CD4-positive, alpha-beta T cell (primary cell): Measurements from ENCODE around the gene CCNG2. TPM values are rescaled to one million over a fixed set of nuclear protein-coding genes. Genes with fewer than 3 reads are reported as not detected.

Experiments
- ATAC-seq: fragments of 200-7000 bp; cut with Tn5 transposase; one replicate; pipeline ENCODE4 v1.10.0; 2022; ENCODE audit warnings: mild to moderate bottlenecking; ENCODE audit not compliant: poor library complexity
- CTCF ChIA-PET: fragments of 350-600 bp; sonication (Branson Sonifier 250); formaldehyde crosslinking; loops from one replicate; lab custom pipeline; 2021; ENCODE audit warnings: antibody characterized with exemption, inconsistent platforms; lab: Charles Lee
- POLR2A ChIA-PET: fragments of 350-600 bp; sonication (Branson Sonifier 250); formaldehyde crosslinking; loops from one replicate; lab custom pipeline; 2021; ENCODE audit warnings: antibody characterized with exemption, inconsistent platforms; lab: Charles Lee
- DNase-seq, 14 experiments: peaks; one replicate each; pipeline ENCODE4 v3.0.0-alpha.2; 2013 to 2020; ENCODE audit warnings: mixed read lengths in 2 of 14
- H3K27ac ChIP-seq, 2 donors: one replicate each; pipeline versions ENCODE4 v1.5.1 to v1.7.0; 2013; ENCODE audit warnings: low read length in 2 of 2, low read depth in 1 of 2, mild to moderate bottlenecking in 1 of 2
- H3K27me3 ChIP-seq, 2 experiments: 1 replicate in 1 of 2; 2 replicates in 1 of 2; pipeline versions ENCODE4 v1.6.1 to v1.7.0; 2013; ENCODE audit warnings: low read length in 2 of 2, control low read depth in 1 of 2, mild to moderate bottlenecking in 1 of 2, moderate library complexity in 1 of 2; ENCODE audit not compliant: insufficient read depth in 2 of 2, control insufficient read depth in 1 of 2
- H3K36me3 ChIP-seq: one replicate; pipeline ENCODE4 v1.6.1; 2013; ENCODE audit warnings: low read length, control low read depth; ENCODE audit not compliant: insufficient read depth
- H3K4me1 ChIP-seq: one replicate; pipeline ENCODE4 v1.6.1; 2013; ENCODE audit warnings: low read length, control low read depth; ENCODE audit not compliant: insufficient read depth
- H3K4me3 ChIP-seq: one replicate; pipeline ENCODE4 v1.5.1; 2013; ENCODE audit warnings: mild to moderate bottlenecking, low read length, moderate library complexity
- H3K9me3 ChIP-seq, 2 experiments: 1 replicate in 1 of 2; 2 replicates in 1 of 2; pipeline versions ENCODE4 v1.6.1 to v1.7.0; 2013; ENCODE audit warnings: low read length in 2 of 2, mild to moderate bottlenecking in 2 of 2, control low read depth in 1 of 2, moderate library complexity in 1 of 2; ENCODE audit not compliant: control insufficient read depth in 1 of 2, insufficient read depth in 1 of 2
- H3K27ac Mint-ChIP-seq: one replicate; pipeline ENCODE4 v1.8.0; 2020; ENCODE audit warnings: mixed read lengths
- H3K27me3 Mint-ChIP-seq: one replicate; pipeline ENCODE4 v1.8.0; 2021; ENCODE audit warnings: mixed read lengths
- H3K36me3 Mint-ChIP-seq: one replicate; pipeline ENCODE4 v1.8.0; 2021; ENCODE audit warnings: low read depth, mixed read lengths
- H3K4me1 Mint-ChIP-seq: one replicate; pipeline ENCODE4 v1.8.0; 2021; ENCODE audit warnings: low read depth, mixed read lengths
- H3K4me3 Mint-ChIP-seq: one replicate; pipeline ENCODE4 v1.8.0; 2020; ENCODE audit warnings: mild to moderate bottlenecking, mixed read lengths
- H3K9me3 Mint-ChIP-seq: one replicate; pipeline ENCODE4 v1.8.0; 2020; ENCODE audit warnings: mixed read lengths
- CTCF ChIP-seq: fragments of 200-600 bp; IDR thresholded peaks from one replicate; pipeline ENCODE4 v1.8.0; 2022; ENCODE audit warnings: antibody characterized with exemption, mild to moderate bottlenecking
- intact Hi-C, 2 experiments: fragments of 100-400 bp; cut with DNase I in 1 of 2; cut with micrococcal nuclease in 1 of 2; formaldehyde crosslinking; loops; one replicate each; pipeline versions ENCODE4 v1.15.1 to v1.9.0; 2023 to 2025; cut with DNase I, micrococcal nuclease
- total RNA-seq, 174 experiments: library from RNA in 2 of 174; stranded (reverse) in 2 of 174; gene quantifications; one replicate each; pipeline ENCODE4 v1.2.3 and lab custom pipeline; 2021 to 2026

CCNG2 gene
- total RNA-seq, 2 experiments from 2014 or later = 20.6 to 21.3 TPM

DNA sequence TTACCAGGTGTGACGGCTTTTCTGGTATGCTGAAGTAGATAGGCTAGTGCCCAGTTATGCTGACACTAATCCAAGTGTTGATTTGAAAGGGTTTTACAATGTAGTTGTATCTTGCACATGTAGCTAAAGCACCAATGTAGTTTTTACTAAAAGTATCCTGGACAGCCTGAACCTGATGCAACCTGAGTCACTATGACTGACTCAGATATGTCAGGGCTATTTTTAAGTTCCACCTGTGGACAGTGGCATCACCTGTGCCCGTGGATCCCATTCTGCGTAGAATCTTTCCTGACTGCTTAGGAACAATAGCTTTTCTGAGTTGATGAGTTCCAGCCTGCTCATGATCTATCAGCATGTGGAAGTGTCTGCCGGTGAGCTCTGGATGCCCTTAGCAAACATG lies 58.1 kb downstream of the CCNG2 start:
- no peak for DNase-seq
- no peak for ATAC-seq
- H3K4me1 ChIP-seq = no peaks in the 10 kb centered on the region
- Mint-ChIP-seq H3K27me3 (no peaks in the 10 kb centered on the region), H3K36me3 (no peaks in the 10 kb centered on the region), H3K27ac (no peak overlapping the region), H3K9me3 (no peaks in the 10 kb centered on the region), H3K4me3 (no peak overlapping the region), H3K4me1 (no peaks in the 10 kb centered on the region)
- H3K9me3 ChIP-seq = no peaks in the 10 kb centered on the region
- POLR2A ChIA-PET = interaction anchor here (1.4 kb wide), 1 partner anchor 10 kb away, joined by 3 read pairs; no protein-coding TSS in a partner anchor
- intact Hi-C loops = no loop called here
- no peak overlapping the region for H3K27ac ChIP-seq
- H3K36me3 ChIP-seq = no peaks in the 10 kb centered on the region
- TF ChIP-seq CTCF = no peak
- H3K4me3 ChIP-seq = no peak overlapping the region
- H3K27me3 ChIP-seq = no peaks in the 10 kb centered on the region
- CTCF ChIA-PET = interaction anchor here (2.2 kb wide), 1 partner anchor 12 kb away, joined by 7 read pairs; no protein-coding TSS in a partner anchor

DNA sequence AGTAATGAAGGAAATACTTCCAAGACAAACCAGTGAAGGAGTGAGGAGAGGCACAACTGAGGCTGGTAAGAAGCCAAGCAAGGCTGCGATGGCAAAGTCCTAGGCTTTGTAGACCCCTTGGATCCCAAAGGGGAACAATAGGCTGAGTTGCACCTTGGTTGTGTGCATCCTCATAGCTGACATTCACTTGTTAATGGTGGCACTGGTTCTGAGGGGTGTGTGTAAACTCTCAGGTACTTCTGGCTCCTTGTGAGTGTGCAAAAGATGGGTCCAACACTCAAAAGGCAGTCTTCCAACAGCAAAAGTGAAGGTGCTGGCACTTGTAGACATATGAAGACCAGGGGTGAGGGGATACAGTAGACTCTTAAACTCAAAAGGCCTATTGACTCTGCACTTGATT lies 60.5 kb downstream of the CCNG2 start:
- ATAC-seq (no peak), DNase-seq (no peak)
- H3K9me3 ChIP-seq = no peaks in the 10 kb centered on the region
- no peak overlapping the region for H3K27ac Mint-ChIP-seq
- ChIA-PET POLR2A (no interaction called here), CTCF (interaction anchor here (2.2 kb wide), 1 partner anchor 14 kb away, joined by 7 read pairs; no protein-coding TSS in a partner anchor)
- H3K27me3 ChIP-seq = no peaks in the 10 kb centered on the region
- no peak overlapping the region for H3K4me3 Mint-ChIP-seq
- no peaks in the 10 kb centered on the region for H3K4me1 Mint-ChIP-seq
- intact Hi-C loops = no loop called here
- H3K36me3 Mint-ChIP-seq = no peaks in the 10 kb centered on the region
- H3K27ac ChIP-seq = no peak overlapping the region
- no peaks in the 10 kb centered on the region for H3K4me1 ChIP-seq
- no peak overlapping the region for H3K4me3 ChIP-seq
- no peaks in the 10 kb centered on the region for H3K36me3 ChIP-seq
- H3K9me3 Mint-ChIP-seq = no peaks in the 10 kb centered on the region
- H3K27me3 Mint-ChIP-seq = no peaks in the 10 kb centered on the region
- TF ChIP-seq CTCF = no peak

DNA sequence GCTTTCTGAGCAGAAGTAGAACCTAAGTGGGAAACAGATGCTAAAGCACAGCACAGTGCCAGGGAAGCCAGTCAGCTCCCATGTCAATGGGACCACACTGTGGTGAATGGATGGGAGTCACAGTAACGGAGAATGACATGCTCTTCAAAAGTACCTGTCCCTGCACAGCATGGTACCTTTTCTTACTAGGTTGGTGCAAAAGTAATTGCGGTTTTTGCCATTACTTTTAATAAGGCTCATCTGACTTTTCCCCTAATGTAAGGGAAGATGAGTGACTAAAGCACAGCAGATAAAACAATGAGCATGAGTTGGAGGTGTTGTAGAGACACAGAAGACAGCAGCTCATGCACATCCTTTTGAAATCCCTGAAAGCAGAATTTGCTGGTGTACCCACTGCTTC lies 62.3 kb downstream of the CCNG2 start:
- H3K4me3 ChIP-seq = no peak overlapping the region
- intact Hi-C loops = no loop called here
- Mint-ChIP-seq H3K27ac (no peak overlapping the region), H3K9me3 (no peaks in the 10 kb centered on the region), H3K27me3 (no peaks in the 10 kb centered on the region), H3K4me3 (no peak overlapping the region), H3K36me3 (no peaks in the 10 kb centered on the region), H3K4me1 (no peaks in the 10 kb centered on the region)
- H3K36me3 ChIP-seq = no peaks in the 10 kb centered on the region
- no peaks in the 10 kb centered on the region for H3K27me3 ChIP-seq
- ChIA-PET CTCF (no interaction called here), POLR2A (no interaction called here)
- TF ChIP-seq CTCF = no peak
- no peaks in the 10 kb centered on the region for H3K4me1 ChIP-seq
- no peak for ATAC-seq
- no peak for DNase-seq
- H3K27ac ChIP-seq = no peak overlapping the region
- H3K9me3 ChIP-seq = no peaks in the 10 kb centered on the region

Other genes starting within 250 kb of the CCNG2 start
- 1 to 10 TPM; 8.1 to 9.4 TPM for gene SEPTIN11, start 207.5 kb upstream of the CCNG2 start, total RNA-seq
- 100 to 1,000 TPM; 385 to 418 TPM for gene CCNI, start 81.2 kb upstream of the CCNG2 start, total RNA-seq